RWPE2 (cell line): ENCODE data around the gene TP73.
A peak's percentile ranks its signal among the peaks of the same experiment; 100 is the strongest.

Experiments used
- ATAC-seq: fragments of 200-7000 bp; cut with Tn5 transposase; 3 replicates; pipeline ENCODE4 v1.9.1; 2021; ENCODE audit warnings: low read depth
- DNase-seq: peaks from one replicate; pipeline ENCODE4 v3.0.0-alpha.2; 2020; ENCODE audit warnings: low spot score
- H3K27ac ChIP-seq: fragments of 450-650 bp; 2 replicates; pipeline ENCODE4 v1.5.1; 2017; ENCODE audit warnings: mild to moderate bottlenecking; ENCODE audit not compliant: poor library complexity, severe bottlenecking
- H3K27me3 ChIP-seq: fragments of 250-450 bp; sonication (Bioruptor Pico); 2 replicates; pipeline ENCODE4 v1.5.1; 2021; ENCODE audit warnings: mild to moderate bottlenecking, moderate library complexity; ENCODE audit not compliant: insufficient read depth, poor library complexity, severe bottlenecking
- H3K36me3 ChIP-seq: fragments of 250-450 bp; sonication (Bioruptor Pico); 2 replicates; pipeline ENCODE4 v1.5.1; 2020; ENCODE audit warnings: low read depth, mild to moderate bottlenecking, moderate library complexity
- H3K4me1 ChIP-seq: fragments of 250-450 bp; sonication (Bioruptor Pico); 2 replicates; pipeline ENCODE4 v1.5.1; 2021; ENCODE audit warnings: mild to moderate bottlenecking, moderate library complexity; ENCODE audit not compliant: insufficient read depth, poor library complexity, severe bottlenecking
- H3K4me3 ChIP-seq: fragments of 250-450 bp; sonication (Bioruptor Pico); 2 replicates; pipeline ENCODE4 v1.5.1; 2021; ENCODE audit warnings: mild to moderate bottlenecking, moderate library complexity; ENCODE audit not compliant: severe bottlenecking
- H3K9me3 ChIP-seq: fragments of 250-450 bp; sonication (Bioruptor Pico); 2 replicates; pipeline ENCODE4 v1.5.1; 2021; ENCODE audit warnings: mild to moderate bottlenecking, moderate library complexity; ENCODE audit not compliant: severe bottlenecking
- CTCF ChIP-seq: fragments of 450-650 bp; IDR thresholded peaks from one replicate; pipeline ENCODE4 v1.5.1; 2017; ENCODE audit warnings: mild to moderate bottlenecking, moderate library complexity; ENCODE audit not compliant: poor library complexity, severe bottlenecking

The TP73 gene

DNA sequence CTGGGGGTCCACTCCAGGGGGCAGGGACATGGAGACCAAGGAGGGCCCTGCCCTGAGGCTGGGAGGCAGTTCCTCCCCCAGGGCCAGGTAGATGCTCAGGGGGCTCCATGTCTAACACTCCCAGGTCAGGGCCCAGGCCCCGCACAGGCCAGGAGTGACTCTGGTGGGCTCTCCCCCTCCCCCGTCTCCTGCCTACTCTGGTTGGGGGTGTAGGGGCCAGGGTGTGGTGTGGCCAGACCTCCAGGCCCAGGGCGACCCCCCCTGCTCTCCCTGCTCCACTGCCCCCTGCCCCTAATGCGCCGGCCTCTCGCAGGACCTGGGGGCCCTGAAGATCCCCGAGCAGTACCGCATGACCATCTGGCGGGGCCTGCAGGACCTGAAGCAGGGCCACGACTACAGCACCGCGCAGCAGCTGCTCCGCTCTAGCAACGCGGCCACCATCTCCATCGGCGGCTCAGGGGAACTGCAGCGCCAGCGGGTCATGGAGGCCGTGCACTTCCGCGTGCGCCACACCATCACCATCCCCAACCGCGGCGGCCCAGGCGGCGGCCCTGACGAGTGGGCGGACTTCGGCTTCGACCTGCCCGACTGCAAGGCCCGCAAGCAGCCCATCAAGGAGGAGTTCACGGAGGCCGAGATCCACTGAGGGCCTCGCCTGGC lies 80.2 kb downstream of the TP73 start:
- no peaks in the 10 kb centered on the region for H3K4me1 ChIP-seq
- H3K27me3 ChIP-seq, result no peaks in the 10 kb centered on the region
- no peak for TF ChIP-seq CTCF
- no peaks in the 10 kb centered on the region for H3K9me3 ChIP-seq
- no peak overlapping the region for H3K4me3 ChIP-seq
- ATAC-seq (no peak), DNase-seq (no peak)
- H3K36me3 ChIP-seq, result peaks cover 12% of the 10 kb centered on the region
- H3K27ac ChIP-seq, result no peak overlapping the region

DNA sequence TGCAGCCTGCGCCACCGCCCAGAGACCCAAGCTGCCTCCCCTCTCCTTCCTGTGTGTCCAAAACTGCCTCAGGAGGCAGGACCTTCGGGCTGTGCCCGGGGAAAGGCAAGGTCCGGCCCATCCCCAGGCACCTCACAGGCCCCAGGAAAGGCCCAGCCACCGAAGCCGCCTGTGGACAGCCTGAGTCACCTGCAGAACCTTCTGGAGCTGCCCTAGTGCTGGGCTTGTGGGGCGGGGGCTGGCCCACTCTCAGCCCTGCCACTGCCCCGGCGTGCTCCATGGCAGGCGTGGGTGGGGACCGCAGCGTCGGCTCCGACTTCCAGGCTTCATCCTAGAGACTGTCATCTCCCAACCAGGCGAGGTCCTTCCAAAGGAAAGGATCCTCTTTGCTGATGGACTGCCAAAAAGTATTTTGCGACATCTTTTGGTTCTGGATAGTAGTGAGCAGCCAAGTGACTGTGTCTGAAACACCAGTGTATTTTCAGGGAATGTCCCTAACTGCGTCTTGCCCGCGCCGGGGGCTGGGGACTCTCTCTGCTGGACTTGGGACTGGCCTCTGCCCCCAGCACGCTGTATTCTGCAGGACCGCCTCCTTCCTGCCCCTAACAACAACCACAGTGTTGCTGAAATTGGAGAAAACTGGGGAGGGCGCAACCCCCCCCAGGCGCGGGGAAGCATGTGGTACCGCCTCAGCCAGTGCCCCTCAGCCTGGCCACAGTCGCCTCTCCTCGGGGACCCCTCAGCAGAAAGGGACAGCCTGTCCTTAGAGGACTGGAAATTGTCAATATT lies 81.0 kb downstream of the TP73 start:
- H3K4me1 ChIP-seq, result no peaks in the 10 kb centered on the region
- H3K36me3 ChIP-seq, result peaks cover 20% of the 10 kb centered on the region
- no peak for ATAC-seq
- no peaks in the 10 kb centered on the region for H3K27me3 ChIP-seq
- no peak overlapping the region for H3K4me3 ChIP-seq
- H3K9me3 ChIP-seq, result no peaks in the 10 kb centered on the region
- H3K27ac ChIP-seq, result no peak overlapping the region
- DNase-seq, result no peak
- no peak for TF ChIP-seq CTCF

DNA sequence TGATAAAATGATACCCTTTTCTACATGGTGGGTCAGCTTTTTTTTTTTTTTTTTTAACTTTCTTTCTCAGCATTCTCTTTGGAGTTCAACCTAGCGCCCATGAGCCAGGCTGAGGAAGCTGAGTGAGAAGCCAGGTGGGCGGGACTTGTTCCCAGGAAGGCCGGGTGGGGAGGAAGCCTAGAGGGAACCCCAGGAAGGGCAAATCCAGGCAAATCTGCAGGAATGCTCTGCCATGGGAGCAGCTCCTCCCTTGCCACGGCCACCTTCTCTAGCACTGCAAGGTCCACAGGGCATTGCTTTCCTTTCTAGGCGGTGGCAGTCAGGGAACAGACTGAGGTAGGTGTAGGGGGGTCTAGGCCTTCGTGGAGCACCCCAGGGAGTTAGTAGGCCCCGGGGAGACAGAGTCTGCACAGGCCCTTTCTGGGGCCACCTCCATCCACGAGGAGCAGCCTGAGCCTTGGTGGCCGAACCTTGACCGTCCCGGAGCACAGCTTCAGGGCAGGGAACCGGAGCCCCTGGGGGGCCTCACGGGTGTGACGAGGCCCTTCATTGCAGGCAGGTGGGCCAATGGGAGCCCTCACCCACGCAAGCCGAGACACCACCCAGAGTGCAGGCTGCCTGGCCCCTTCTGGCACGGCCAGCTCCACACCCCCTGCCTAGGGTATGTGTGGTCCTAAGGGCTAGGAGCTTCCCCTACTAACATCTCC lies 81.7 kb downstream of the TP73 start:
- H3K4me3 ChIP-seq, result no peak overlapping the region
- H3K4me1 ChIP-seq, result no peaks in the 10 kb centered on the region
- H3K27ac ChIP-seq, result no peak overlapping the region
- no peaks in the 10 kb centered on the region for H3K9me3 ChIP-seq
- peak; percentile 50 for DNase-seq
- peaks cover 27% of the 10 kb centered on the region for H3K36me3 ChIP-seq
- H3K27me3 ChIP-seq, result no peaks in the 10 kb centered on the region
- TF ChIP-seq CTCF, result no peak
- ATAC-seq, result no peak

DNA sequence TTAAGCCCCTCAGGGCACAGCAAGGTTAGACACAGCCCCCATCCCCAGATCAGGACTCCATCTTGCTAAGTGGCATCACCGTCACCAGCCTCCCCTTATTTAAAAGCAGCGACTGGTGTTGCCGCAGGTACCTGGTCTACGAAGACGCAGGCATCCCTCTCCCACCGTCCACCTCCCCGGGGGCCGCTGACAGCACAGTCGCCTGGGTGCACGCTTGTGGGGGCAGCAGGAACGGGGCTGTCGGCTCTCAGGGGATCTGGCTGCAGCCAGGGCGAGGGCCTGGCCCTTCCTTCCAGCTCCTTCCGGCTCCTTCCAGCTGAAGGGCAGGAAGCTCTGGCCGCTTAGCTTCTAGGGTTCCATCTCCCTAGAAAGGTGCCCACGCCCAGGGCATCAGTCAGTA lies 82.3 kb downstream of the TP73 start:
- H3K27ac ChIP-seq, result no peak overlapping the region
- no peaks in the 10 kb centered on the region for H3K9me3 ChIP-seq
- H3K4me3 ChIP-seq, result no peak overlapping the region
- peaks cover 27% of the 10 kb centered on the region for H3K36me3 ChIP-seq
- H3K27me3 ChIP-seq, result no peaks in the 10 kb centered on the region
- no peak for TF ChIP-seq CTCF
- no peaks in the 10 kb centered on the region for H3K4me1 ChIP-seq
- ATAC-seq (no peak), DNase-seq (peak; percentile 56)
